ENCODE data around the gene SLC25A40.

GRCh38 chr7:87858417-87859100 lies 17.6 kb downstream of the SLC25A40 start:
- no peak for TF ChIP-seq CTCF (IDR thresholded peaks at IDR 0.05 in 4 of 5, conservative IDR thresholded peaks at IDR 0.05 in 1 of 5)
- TF ChIP-seq POLR2A (IDR thresholded peaks at IDR 0.05) = no peak
